Heart left ventricle (tissue), 16 donors: ENCODE results near the gene SCN5A. TPM values are rescaled to one million over a fixed set of nuclear protein-coding genes. Genes with fewer than 3 reads are reported as not detected.
A peak's percentile ranks its signal among the peaks of the same experiment; 100 is the strongest.

Source experiments
- ATAC-seq, 4 donors: fragments of 200-7000 bp; cut with Tn5 transposase; one replicate each; pipeline ENCODE4 v1.9.1; 2020 to 2022; ENCODE audit warnings: moderate library complexity in 4 of 4, mild to moderate bottlenecking in 3 of 4, moderate number of reproducible peaks in 1 of 4
- DNase-seq, 5 donors: peaks; one replicate each; pipeline ENCODE4 v3.0.0-alpha.2; 2020
- H3K27ac ChIP-seq, 12 donors: fragments of 200-600 bp; sonication (generic) in 4 of 12; one replicate each; pipeline versions ENCODE4 v1.5.0 to v1.8.0; 2016 to 2022; ENCODE audit warnings: mild to moderate bottlenecking in 2 of 12
- H3K27me3 ChIP-seq, 9 donors: fragments of 200-600 bp; sonication (generic) in 2 of 9; one replicate each; pipeline versions ENCODE4 v1.5.1 to v1.8.0; 2016 to 2022; ENCODE audit warnings: mild to moderate bottlenecking in 3 of 9
- H3K36me3 ChIP-seq, 9 donors: fragments of 200-600 bp; sonication (generic) in 2 of 9; one replicate each; pipeline versions ENCODE4 v1.5.0 to v1.8.0; 2018 to 2022; ENCODE audit warnings: mild to moderate bottlenecking in 2 of 9
- H3K4me1 ChIP-seq, 12 donors: fragments of 200-600 bp; sonication (generic) in 4 of 12; one replicate each; pipeline versions ENCODE4 v1.5.0 to v1.8.0; 2016 to 2022; ENCODE audit warnings: mild to moderate bottlenecking in 3 of 12
- H3K4me3 ChIP-seq, 12 donors: fragments of 200-600 bp; sonication (generic) in 4 of 12; one replicate each; pipeline versions ENCODE4 v1.5.0 to v1.8.0; 2017 to 2022; ENCODE audit warnings: mild to moderate bottlenecking in 9 of 12, moderate library complexity in 4 of 12
- H3K9me3 ChIP-seq, 12 donors: fragments of 200-600 bp; sonication (generic) in 4 of 12; one replicate each; pipeline versions ENCODE4 v1.5.0 to v1.8.0; 2016 to 2022; ENCODE audit warnings: mild to moderate bottlenecking in 1 of 12
- CTCF ChIP-seq, 12 donors: fragments of 200-600 bp; sonication (generic) in 4 of 12; IDR thresholded peaks; one replicate each; pipeline versions ENCODE4 v1.5.0 to v1.8.0; 2018 to 2022; ENCODE audit warnings: antibody characterized with exemption in 12 of 12, mild to moderate bottlenecking in 5 of 12
- POLR2A ChIP-seq, 2 donors: fragments of 450-650 bp; IDR thresholded peaks; one replicate each; pipeline ENCODE4 v1.6.1; 2017; ENCODE audit warnings: antibody characterized with exemption in 2 of 2, mild to moderate bottlenecking in 2 of 2, moderate library complexity in 2 of 2
- whole genome bisulfite sequencing, 4 donors: extraction: QIAGEN DNeasy Blood & Tissue Kit in 2 of 4; methylation state at CpG; one replicate each; pipeline versions ENCODE4 v1.1.5 to v1.1.7; 2013 to 2018; 5-methylcytosine and 5-hydroxymethylcytosine counted together
- intact Hi-C, 10 donors: fragments of 100-400 bp; cut with DNase I; formaldehyde crosslinking; loops; one replicate each; pipeline versions ENCODE4 v1.11.1 to v1.14.2; 2022
- polyA plus RNA-seq, 2 donors: library from polyadenylated mRNA; stranded (reverse); fragments of 200-250 nt; gene quantifications; one replicate each; pipeline ENCODE4 v1.2.3, GENCODE V29; 2013
- total RNA-seq, 9 donors: library from RNA; depleted of rRNA in 2 of 9; stranded (reverse); fragments of >200 nt in 2 of 9; fragmentation: NEBNext Ultra II Directional in 3 of 9; extraction: Animal tissue kit (Norgen Biotek cat#: 25700) in 3 of 9; gene quantifications; one replicate each; pipeline versions ENCODE4 v1.1.0 to v1.2.4, GENCODE V29; 2016 to 2023
- donor health status: ischemic (EF 13 %, LVEDD 7.1; RV severe dilation, severe dysfunction).
- donor health status: healthy with polysubstance abuse.
- donor health status: DM: no; HTN: yes; CAD: no.
- donor health status: DM: no; HTN: no; CAD: no.
- donor health status: ischemic (EF 25% LVEDD 6.9; RV normal size, moderate dysfunction).
- donor health status: ischemic (EF 25% LVEDD 5.7; RV mildly dilated, moderate dysfunction).
- donor health status: healthy.
- donor health status: DM: yes; HTN: yes; CAD: no.
- donor health status: ischemic (EF 35%, LVEDD 5.7; RV mildly dilated, moderate dysfunction).
- donor health status: nonischemic (EF 11% LVEDD 7.7; RV severe dilation, severe dysfunction).
- donor health status: DM: yes; HTN: yes; CAD: no.
- donor health status: PGD.
- donor health status: ischemic (EF 29% LVEDD 5.4; RV normal size, mild dysfunction).
- donor health status: nonischemic (EF 23%, LVEDD 6.1; RV moderate dilation, normal function).

SCN5A gene
- total and polyA plus RNA-seq, 11 donors = 88.4 to 242 (median 173) TPM

GRCh38 chr3:38555926-38556325 lies 93.6 kb downstream of the SCN5A start:
- intact Hi-C loops = no loop called here
- WGBS, 4 donors = 88 to 93% (median 92%) methylated on average over 2 of the region's 2 CpGs
- no peak for TF ChIP-seq CTCF (IDR thresholded peaks at IDR 0.05)
- TF ChIP-seq POLR2A (IDR thresholded peaks at IDR 0.05) = no peak
- ATAC-seq = no peak
- Histone ChIP-seq H3K9me3 (peaks cover 0 to 3% (median 0%) of the 10 kb centered on the region in 12 donors), H3K27me3 (no peaks in the 10 kb centered on the region), H3K4me3 (no peak overlapping the region), H3K36me3 (peaks cover 0 to 90% (median 18%) of the 10 kb centered on the region in 9 donors), H3K27ac (no peak overlapping the region), H3K4me1 (no peaks in the 10 kb centered on the region)
- DNase-seq = peak in 2 of 5 donors; percentile 2 to 11

- WGBS, 4 donors = 83 to 87% (median 85%) methylated on average over 6 of the region's 6 CpGs
- DNase-seq (peak in 1 of 5 donors; percentile 1), ATAC-seq (no peak)
- H3K9me3 ChIP-seq = peaks cover 0 to 3% (median 0%) of the 10 kb centered on the region in 12 donors
- TF ChIP-seq CTCF (IDR thresholded peaks at IDR 0.05) = no peak
- TF ChIP-seq POLR2A (IDR thresholded peaks at IDR 0.05) = no peak
- H3K27ac ChIP-seq = no peak overlapping the region
- no peaks in the 10 kb centered on the region for H3K27me3 ChIP-seq
- intact Hi-C loops = no loop called here
- H3K36me3 ChIP-seq = peaks cover 0 to 88% (median 18%) of the 10 kb centered on the region in 9 donors
- H3K4me1 ChIP-seq = no peaks in the 10 kb centered on the region
- no peak overlapping the region for H3K4me3 ChIP-seq
Measured at GRCh38 chr3:38555149-38555840, 94.2 kb downstream of the SCN5A start.

- Histone ChIP-seq H3K4me3 (no peak overlapping the region), H3K27me3 (no peaks in the 10 kb centered on the region), H3K36me3 (peaks cover 0 to 87% (median 18%) of the 10 kb centered on the region in 9 donors), H3K9me3 (peaks cover 0 to 3% (median 0%) of the 10 kb centered on the region in 12 donors), H3K4me1 (peaks cover 0 to 5% (median 0%) of the 10 kb centered on the region in 12 donors), H3K27ac (no peak overlapping the region)
- DNase-seq = peak in 1 of 5 donors; percentile 0
- no peak for ATAC-seq
- intact Hi-C loops = no loop called here
- TF ChIP-seq CTCF (IDR thresholded peaks at IDR 0.05) (no peak), POLR2A (IDR thresholded peaks at IDR 0.05) (no peak)
- WGBS, 4 donors = 85 to 90% (median 88%) methylated on average over 8 of the region's 8 CpGs
Measured at GRCh38 chr3:38554127-38554827, 95.2 kb downstream of the SCN5A start.

GRCh38 chr3:38553071-38553470 lies 96.4 kb downstream of the SCN5A start:
- Histone ChIP-seq H3K27ac (no peak overlapping the region), H3K36me3 (peaks cover 0 to 74% (median 18%) of the 10 kb centered on the region in 9 donors), H3K4me3 (no peak overlapping the region), H3K4me1 (peaks cover 0 to 17% (median 8%) of the 10 kb centered on the region in 12 donors), H3K9me3 (peaks cover 0 to 3% (median 0%) of the 10 kb centered on the region in 12 donors), H3K27me3 (no peaks in the 10 kb centered on the region)
- DNase-seq (no peak), ATAC-seq (no peak)
- WGBS, 4 donors = 86 to 92% (median 88%) methylated on average over 2 of the region's 2 CpGs
- TF ChIP-seq POLR2A (IDR thresholded peaks at IDR 0.05) (no peak), CTCF (IDR thresholded peaks at IDR 0.05) (no peak)
- intact Hi-C loops = no loop called here
